GM19025 (cell line): ENCODE measurements around the gene ADGRG1.

Experiments used
- ATAC-seq: cut with Tn5 transposase; IDR thresholded peaks from one replicate; pipeline ENCODE4 v1.9.1; 2021; ENCODE audit warnings: mild to moderate bottlenecking, low read depth, moderate library complexity; ENCODE audit not compliant: unreplicated experiment

The ADGRG1 gene

DNA sequence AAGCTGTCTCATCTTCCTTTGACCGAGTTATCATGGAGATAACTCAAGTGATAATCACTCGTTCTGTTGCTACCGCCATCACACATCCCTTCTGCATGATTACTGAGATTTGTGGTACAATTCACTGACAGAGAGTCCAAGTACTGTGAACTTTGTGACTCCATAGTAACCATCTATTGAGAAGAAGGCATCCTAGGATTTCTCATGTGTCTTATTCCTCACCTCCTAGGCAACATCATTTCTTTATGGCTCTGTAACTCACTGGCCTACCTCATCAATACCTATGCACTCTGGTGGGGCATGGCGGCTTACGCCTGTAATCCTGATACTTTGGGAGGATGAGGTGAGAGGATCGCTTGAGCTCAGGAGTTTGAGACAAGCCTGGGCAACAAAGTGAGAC, 85.6 kb downstream of the ADGRG1 start:
- no peak for ATAC-seq
